ENCODE results near the gene SLC35G4.
"Not testable (repeated sequence)": the region's sequence is repeated elsewhere in the genome, so short reads cannot be mapped to it uniquely, and the experiment has no call there.

SLC35G4 gene

DNA sequence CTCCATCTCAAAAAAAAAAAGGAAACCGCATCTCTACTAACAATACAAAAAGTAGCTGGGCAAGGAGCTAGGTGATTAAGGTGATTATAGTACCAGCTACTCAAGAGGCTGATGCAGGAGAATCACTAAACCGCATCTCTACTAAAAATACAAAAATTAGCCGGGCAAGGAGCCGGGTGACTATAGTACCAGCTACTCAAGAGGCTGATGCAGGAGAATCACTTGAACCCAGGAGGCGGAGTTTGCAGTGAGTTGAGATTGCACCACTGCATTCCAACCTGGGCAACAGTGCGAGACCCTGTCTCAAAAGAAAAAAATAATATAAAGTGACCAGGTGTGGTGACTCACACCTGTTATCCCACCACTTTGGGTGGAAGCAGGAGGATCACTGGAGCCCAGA, 5.6 kb downstream of the SLC35G4 start:
- not testable (repeated sequence) for H3K4me3 ChIP-seq (ENCODE audit: low read depth, low read length); H3K4me1 ChIP-seq (ENCODE audit: control insufficient read depth, insufficient read depth, low read length); H3K9me3 ChIP-seq (ENCODE audit: control insufficient read depth, insufficient read depth, low read length); H3K36me3 ChIP-seq (ENCODE audit: control insufficient read depth, insufficient read depth, low read length); H3K27me3 ChIP-seq (ENCODE audit: control insufficient read depth, insufficient read depth, low read length); H3K9ac ChIP-seq (ENCODE audit: low read depth, low read length)

DNA sequence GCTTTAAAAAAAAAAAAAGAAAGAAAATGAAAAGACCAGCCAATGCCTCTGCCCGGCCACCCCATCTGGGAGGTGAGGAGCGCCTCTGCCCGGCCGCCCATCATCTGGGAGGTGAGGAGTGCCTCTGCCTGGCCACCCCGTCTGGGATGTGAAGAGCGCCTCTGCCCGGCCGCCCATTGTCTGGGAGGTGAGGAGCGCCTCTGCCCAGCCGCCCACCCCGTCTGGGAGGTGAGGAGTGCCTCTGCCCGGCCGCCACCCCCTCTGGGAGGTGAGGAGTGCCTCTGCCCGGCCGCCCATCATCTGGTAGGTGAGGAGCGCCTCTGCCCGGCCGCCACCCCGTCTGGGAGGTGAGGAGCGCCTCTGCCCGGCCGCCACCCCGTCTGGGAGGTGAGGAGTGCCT, 37.9 kb downstream of the SLC35G4 start:
- not testable (repeated sequence) for H3K9me3 ChIP-seq (ENCODE audit: control insufficient read depth, insufficient read depth, low read length); H3K4me1 ChIP-seq (ENCODE audit: control insufficient read depth, insufficient read depth, low read length); H3K36me3 ChIP-seq (ENCODE audit: control insufficient read depth, insufficient read depth, low read length); H3K4me3 ChIP-seq (ENCODE audit: low read depth, low read length); H3K9ac ChIP-seq (ENCODE audit: low read depth, low read length); H3K27me3 ChIP-seq (ENCODE audit: control insufficient read depth, insufficient read depth, low read length)

DNA sequence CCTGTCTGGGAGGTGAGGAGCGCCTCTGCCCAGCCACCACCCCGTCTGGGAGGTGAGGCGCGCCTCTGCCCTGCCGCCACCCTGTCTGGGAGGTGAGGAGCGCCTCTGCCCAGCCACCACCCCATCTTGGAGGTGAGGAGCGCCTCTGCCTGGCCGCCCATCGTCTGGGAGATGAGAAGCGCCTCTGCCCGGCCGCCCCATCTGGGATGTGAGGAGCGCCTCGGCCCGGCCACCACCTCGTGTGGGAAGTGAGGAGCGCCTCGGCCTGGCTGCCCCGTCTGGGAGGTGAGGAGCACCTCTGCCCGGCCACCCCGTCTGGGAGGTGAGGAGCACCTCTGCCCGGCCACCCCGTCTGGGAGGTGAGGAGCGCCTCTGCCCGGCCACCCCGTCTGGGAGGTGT, 38.4 kb downstream of the SLC35G4 start:
- not testable (repeated sequence) for H3K27me3 ChIP-seq (ENCODE audit: control insufficient read depth, insufficient read depth, low read length); H3K36me3 ChIP-seq (ENCODE audit: control insufficient read depth, insufficient read depth, low read length); H3K4me1 ChIP-seq (ENCODE audit: control insufficient read depth, insufficient read depth, low read length); H3K9me3 ChIP-seq (ENCODE audit: control insufficient read depth, insufficient read depth, low read length); H3K4me3 ChIP-seq (ENCODE audit: low read depth, low read length); H3K9ac ChIP-seq (ENCODE audit: low read depth, low read length)

DNA sequence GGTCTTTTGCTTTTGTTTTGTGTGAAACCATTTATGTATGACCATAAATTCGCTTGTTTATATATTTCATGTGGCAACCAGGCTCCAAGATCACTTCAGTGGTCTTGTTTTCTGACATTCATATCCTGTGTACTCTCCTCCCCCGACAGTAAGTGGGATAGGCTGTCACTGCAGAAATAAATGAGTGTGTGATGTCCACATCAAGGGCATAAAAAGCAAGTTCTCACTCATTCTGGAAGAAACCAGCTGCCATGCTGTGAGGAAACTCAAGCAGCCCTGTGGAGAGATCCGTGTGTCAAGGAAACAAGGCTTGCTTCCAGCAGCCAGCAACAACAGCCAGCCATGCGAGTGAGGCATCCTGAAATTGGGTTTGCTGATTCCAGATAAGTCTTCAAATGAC, 40.4 kb downstream of the SLC35G4 start:
- H3K27me3 ChIP-seq (ENCODE audit: control insufficient read depth, insufficient read depth, low read length) = peaks cover 9% of the 10 kb centered on the region
- H3K4me1 ChIP-seq (ENCODE audit: control insufficient read depth, insufficient read depth, low read length) = no peaks in the 10 kb centered on the region
- no peak overlapping the region for H3K4me3 ChIP-seq (ENCODE audit: low read depth, low read length)
- no peaks in the 10 kb centered on the region for H3K9me3 ChIP-seq (ENCODE audit: control insufficient read depth, insufficient read depth, low read length)
- no peaks in the 10 kb centered on the region for H3K36me3 ChIP-seq (ENCODE audit: control insufficient read depth, insufficient read depth, low read length)
- no peak overlapping the region for H3K9ac ChIP-seq (ENCODE audit: low read depth, low read length)

DNA sequence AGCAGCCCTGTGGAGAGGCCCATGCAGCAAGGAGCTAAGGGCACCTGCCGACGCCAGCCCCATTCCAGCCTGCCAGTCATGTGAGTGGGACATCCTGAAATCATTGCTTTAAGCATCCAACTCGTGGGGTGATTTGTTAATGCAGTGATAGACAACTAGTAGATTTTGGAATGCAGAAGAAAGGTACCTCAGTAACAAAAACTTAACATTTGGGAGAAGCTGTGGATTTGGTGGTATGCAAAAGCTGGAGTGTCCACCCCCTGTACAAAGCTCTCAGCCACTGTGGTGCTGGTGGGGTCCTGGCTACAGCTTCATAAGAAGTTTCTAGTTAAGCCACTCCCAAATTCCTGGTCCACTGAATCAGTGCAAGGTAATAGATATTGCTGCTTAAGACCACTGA, 42.5 kb downstream of the SLC35G4 start:
- Histone ChIP-seq H3K9ac (ENCODE audit: low read depth, low read length) (no peak overlapping the region), H3K27me3 (ENCODE audit: control insufficient read depth, insufficient read depth, low read length) (peaks cover 18% of the 10 kb centered on the region), H3K4me3 (ENCODE audit: low read depth, low read length) (no peak overlapping the region), H3K4me1 (ENCODE audit: control insufficient read depth, insufficient read depth, low read length) (peaks cover 2% of the 10 kb centered on the region), H3K9me3 (ENCODE audit: control insufficient read depth, insufficient read depth, low read length) (no peaks in the 10 kb centered on the region), H3K36me3 (ENCODE audit: control insufficient read depth, insufficient read depth, low read length) (no peaks in the 10 kb centered on the region)

DNA sequence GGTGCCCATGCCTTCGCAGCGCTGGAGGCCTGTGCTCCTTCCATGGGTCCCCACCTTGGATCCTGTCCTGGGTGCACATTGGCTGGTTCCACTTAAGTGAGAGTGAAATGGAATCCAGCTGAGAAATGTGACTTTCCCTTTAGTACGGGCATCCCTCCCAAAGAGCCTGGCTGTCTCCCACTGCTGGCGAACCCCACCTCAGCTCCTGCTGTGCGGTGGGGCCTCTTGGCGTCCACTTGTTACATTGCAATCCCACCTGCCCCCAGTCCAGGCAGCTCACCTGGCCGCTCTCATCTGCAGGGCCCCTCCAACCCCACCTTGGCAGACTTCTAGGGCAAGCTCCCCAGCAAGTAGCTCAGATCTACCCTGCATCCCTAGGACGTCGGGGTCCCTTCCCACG, 44.1 kb downstream of the SLC35G4 start:
- H3K9me3 ChIP-seq (ENCODE audit: control insufficient read depth, insufficient read depth, low read length) = no peaks in the 10 kb centered on the region
- H3K9ac ChIP-seq (ENCODE audit: low read depth, low read length) = no peak overlapping the region
- no peak overlapping the region for H3K4me3 ChIP-seq (ENCODE audit: low read depth, low read length)
- peaks cover 2% of the 10 kb centered on the region for H3K4me1 ChIP-seq (ENCODE audit: control insufficient read depth, insufficient read depth, low read length)
- no peaks in the 10 kb centered on the region for H3K36me3 ChIP-seq (ENCODE audit: control insufficient read depth, insufficient read depth, low read length)
- peaks cover 18% of the 10 kb centered on the region for H3K27me3 ChIP-seq (ENCODE audit: control insufficient read depth, insufficient read depth, low read length)

DNA sequence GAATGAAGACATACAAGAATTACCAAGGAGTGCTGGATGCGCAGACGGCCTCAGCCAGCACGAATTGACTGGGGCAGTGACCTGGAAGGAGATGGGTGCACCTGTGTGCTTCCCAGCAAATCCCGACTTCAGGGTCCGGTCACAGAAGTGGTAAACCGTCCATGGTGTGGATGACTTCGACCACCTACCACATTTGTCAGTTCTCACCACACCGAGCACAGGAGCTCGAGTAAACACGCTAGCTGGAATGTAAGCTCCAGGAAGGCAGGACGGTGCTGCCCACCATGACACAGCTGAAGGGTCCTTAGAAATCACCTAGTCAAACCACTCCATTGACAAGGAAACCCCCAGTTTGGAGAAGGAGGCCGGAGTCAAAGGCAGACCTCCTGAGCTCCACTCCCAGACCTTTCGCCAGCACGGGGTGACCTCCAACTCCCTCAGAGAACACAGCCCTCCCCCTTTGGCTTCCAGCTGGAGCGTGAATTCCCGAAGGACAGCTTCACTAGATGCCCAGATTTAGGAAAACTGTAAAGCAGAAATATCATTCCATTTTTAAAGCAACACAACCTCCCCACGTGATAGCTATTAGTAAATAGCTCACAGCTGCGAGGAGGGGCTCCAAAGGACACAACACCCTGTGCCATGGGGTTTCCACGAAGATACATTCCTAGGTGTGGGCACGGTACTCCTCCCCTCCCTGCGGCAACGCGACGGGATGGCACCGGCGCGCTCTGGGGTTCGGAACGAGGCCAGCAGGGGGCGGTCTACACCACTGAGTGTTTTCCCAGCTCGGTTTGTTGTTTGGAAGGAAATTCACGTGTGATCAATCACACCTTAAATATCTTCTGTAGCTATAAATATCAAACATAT, 45.6 kb downstream of the SLC35G4 start:
- Histone ChIP-seq H3K9ac (ENCODE audit: low read depth, low read length) (no peak overlapping the region), H3K36me3 (ENCODE audit: control insufficient read depth, insufficient read depth, low read length) (no peaks in the 10 kb centered on the region), H3K9me3 (ENCODE audit: control insufficient read depth, insufficient read depth, low read length) (no peaks in the 10 kb centered on the region), H3K4me3 (ENCODE audit: low read depth, low read length) (peak overlapping the region; percentile 30), H3K27me3 (ENCODE audit: control insufficient read depth, insufficient read depth, low read length) (peaks cover 18% of the 10 kb centered on the region), H3K4me1 (ENCODE audit: control insufficient read depth, insufficient read depth, low read length) (peaks cover 2% of the 10 kb centered on the region)

DNA sequence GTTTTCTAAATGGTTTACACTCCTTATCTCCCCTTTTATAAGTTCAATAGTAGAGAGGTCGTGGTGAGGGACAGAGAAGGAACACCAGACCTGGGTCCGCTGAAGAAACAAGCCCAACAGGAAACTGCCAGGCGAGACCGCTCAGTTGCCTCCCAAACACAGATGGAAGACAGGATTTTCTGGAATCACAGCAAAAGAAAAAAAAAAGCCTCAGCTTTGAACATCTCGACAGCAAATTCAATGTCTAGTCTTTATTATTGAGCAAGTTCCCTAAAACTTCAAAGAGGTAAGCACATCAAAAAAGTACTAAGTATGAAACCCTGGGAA, 46.2 kb downstream of the SLC35G4 start:
- no peak overlapping the region for H3K9ac ChIP-seq (ENCODE audit: low read depth, low read length)
- peaks cover 2% of the 10 kb centered on the region for H3K4me1 ChIP-seq (ENCODE audit: control insufficient read depth, insufficient read depth, low read length)
- no peaks in the 10 kb centered on the region for H3K36me3 ChIP-seq (ENCODE audit: control insufficient read depth, insufficient read depth, low read length)
- no peaks in the 10 kb centered on the region for H3K9me3 ChIP-seq (ENCODE audit: control insufficient read depth, insufficient read depth, low read length)
- peaks cover 18% of the 10 kb centered on the region for H3K27me3 ChIP-seq (ENCODE audit: control insufficient read depth, insufficient read depth, low read length)
- H3K4me3 ChIP-seq (ENCODE audit: low read depth, low read length) = peak overlapping the region; percentile 30

DNA sequence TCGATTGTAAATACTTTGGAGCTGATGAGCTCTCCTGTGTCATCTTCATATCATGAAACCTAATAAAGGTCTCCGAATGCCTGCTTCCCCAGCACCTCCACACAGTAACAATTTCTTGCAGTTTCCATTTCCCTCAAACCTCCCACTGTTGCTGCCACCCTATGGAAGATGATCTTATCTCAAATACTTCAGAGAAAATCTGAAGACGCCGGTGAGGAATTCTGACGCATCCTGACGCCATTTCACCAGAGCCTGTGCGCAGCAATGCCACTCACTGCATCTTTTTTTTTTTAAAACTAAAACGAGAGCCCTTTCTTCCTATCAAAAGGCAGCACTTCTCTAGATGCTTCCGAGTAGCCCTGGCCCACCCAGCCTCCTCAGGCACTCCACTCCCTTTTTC, 47.8 kb downstream of the SLC35G4 start:
- Histone ChIP-seq H3K36me3 (ENCODE audit: control insufficient read depth, insufficient read depth, low read length) (no peaks in the 10 kb centered on the region), H3K4me1 (ENCODE audit: control insufficient read depth, insufficient read depth, low read length) (peaks cover 2% of the 10 kb centered on the region), H3K9ac (ENCODE audit: low read depth, low read length) (no peak overlapping the region), H3K4me3 (ENCODE audit: low read depth, low read length) (no peak overlapping the region), H3K27me3 (ENCODE audit: control insufficient read depth, insufficient read depth, low read length) (peaks cover 18% of the 10 kb centered on the region), H3K9me3 (ENCODE audit: control insufficient read depth, insufficient read depth, low read length) (no peaks in the 10 kb centered on the region)

DNA sequence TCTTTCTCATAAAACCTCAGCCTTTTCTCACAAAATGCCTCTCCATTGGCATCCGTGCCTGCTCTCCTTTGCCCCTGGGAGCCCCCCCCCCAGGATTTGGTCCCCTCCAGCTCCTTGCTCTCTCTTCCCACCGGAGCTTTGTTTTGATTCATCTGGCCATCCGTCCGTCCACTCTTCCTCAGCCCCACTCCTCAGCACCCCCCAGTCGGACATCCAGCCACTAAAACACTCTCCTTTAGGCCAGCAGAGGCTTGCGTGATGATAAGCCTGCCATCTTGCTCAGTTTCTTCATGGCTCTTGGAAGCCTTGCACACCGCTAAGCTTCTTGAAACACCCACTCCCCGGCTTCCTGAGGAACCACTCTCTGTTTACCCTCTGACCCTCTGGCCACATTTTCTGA, 48.2 kb downstream of the SLC35G4 start:
- H3K27me3 ChIP-seq (ENCODE audit: control insufficient read depth, insufficient read depth, low read length) = peaks cover 18% of the 10 kb centered on the region
- H3K9me3 ChIP-seq (ENCODE audit: control insufficient read depth, insufficient read depth, low read length) = no peaks in the 10 kb centered on the region
- no peak overlapping the region for H3K9ac ChIP-seq (ENCODE audit: low read depth, low read length)
- no peak overlapping the region for H3K4me3 ChIP-seq (ENCODE audit: low read depth, low read length)
- no peaks in the 10 kb centered on the region for H3K36me3 ChIP-seq (ENCODE audit: control insufficient read depth, insufficient read depth, low read length)
- peaks cover 2% of the 10 kb centered on the region for H3K4me1 ChIP-seq (ENCODE audit: control insufficient read depth, insufficient read depth, low read length)

DNA sequence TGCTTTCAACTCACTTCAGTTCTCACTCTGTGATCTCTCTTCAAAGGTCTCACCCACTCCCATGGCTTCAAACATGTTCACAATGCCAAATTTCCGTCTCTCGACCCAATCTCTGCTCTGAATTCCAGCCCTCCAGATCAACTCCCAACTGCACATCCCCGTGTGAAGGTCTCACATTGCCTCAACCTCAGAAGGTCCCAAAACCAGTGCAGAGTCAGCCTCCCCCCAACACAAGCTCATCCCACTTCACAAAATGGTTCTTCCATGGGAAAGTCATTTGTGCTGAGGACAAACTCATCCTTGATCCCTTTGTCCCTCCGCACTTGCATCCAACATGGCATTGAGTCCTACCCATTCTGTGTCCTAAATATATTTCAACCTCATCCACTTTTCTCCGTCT, 48.6 kb downstream of the SLC35G4 start:
- Histone ChIP-seq H3K9ac (ENCODE audit: low read depth, low read length) (no peak overlapping the region), H3K9me3 (ENCODE audit: control insufficient read depth, insufficient read depth, low read length) (no peaks in the 10 kb centered on the region), H3K4me1 (ENCODE audit: control insufficient read depth, insufficient read depth, low read length) (peaks cover 2% of the 10 kb centered on the region), H3K4me3 (ENCODE audit: low read depth, low read length) (no peak overlapping the region), H3K36me3 (ENCODE audit: control insufficient read depth, insufficient read depth, low read length) (no peaks in the 10 kb centered on the region), H3K27me3 (ENCODE audit: control insufficient read depth, insufficient read depth, low read length) (peaks cover 18% of the 10 kb centered on the region)

DNA sequence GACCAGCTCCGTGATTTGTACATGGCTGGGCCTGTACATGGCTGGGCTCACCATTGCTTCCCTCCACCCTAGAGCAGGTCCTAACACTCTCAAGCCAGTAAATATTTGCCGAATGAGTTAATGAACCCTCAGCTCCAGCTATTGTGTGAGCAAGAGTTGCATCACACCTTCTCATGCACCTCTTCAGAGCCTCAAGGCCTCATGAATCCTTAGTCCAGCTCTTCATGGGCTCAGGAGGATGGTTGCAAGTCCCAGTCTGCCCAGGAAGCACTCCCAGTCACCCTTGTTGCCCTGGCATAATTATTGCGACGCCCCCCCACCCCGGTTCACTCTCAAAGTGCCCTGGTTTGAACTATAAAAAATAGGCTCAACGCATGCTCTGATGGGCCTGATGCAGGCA, 49.6 kb downstream of the SLC35G4 start:
- peaks cover 17% of the 10 kb centered on the region for H3K27me3 ChIP-seq (ENCODE audit: control insufficient read depth, insufficient read depth, low read length)
- H3K36me3 ChIP-seq (ENCODE audit: control insufficient read depth, insufficient read depth, low read length) = no peaks in the 10 kb centered on the region
- H3K4me3 ChIP-seq (ENCODE audit: low read depth, low read length) = no peak overlapping the region

More for the DNA sequence above, 49.6 kb downstream of the SLC35G4 start:
- Histone ChIP-seq H3K4me1 (ENCODE audit: control insufficient read depth, insufficient read depth, low read length) (peaks cover 2% of the 10 kb centered on the region), H3K9ac (ENCODE audit: low read depth, low read length) (no peak overlapping the region), H3K9me3 (ENCODE audit: control insufficient read depth, insufficient read depth, low read length) (no peaks in the 10 kb centered on the region)
